GM10266 (cell line): Measurements from ENCODE around the gene ALX3.

Experiments used
- DNase-seq: peaks from one replicate; pipeline ENCODE4 v3.0.0; 2012; ENCODE audit errors: extremely low spot score
- TF ChIP-seq, protein P1 (sequence below): IDR thresholded peaks from 2 replicates; pipeline ENCODE4 v1.5.1; 2012; ENCODE audit warnings: mild to moderate bottlenecking, low read depth; ENCODE audit not compliant: control insufficient read depth, insufficient read depth; ENCODE audit errors: missing control alignments

ALX3 gene

DNA sequence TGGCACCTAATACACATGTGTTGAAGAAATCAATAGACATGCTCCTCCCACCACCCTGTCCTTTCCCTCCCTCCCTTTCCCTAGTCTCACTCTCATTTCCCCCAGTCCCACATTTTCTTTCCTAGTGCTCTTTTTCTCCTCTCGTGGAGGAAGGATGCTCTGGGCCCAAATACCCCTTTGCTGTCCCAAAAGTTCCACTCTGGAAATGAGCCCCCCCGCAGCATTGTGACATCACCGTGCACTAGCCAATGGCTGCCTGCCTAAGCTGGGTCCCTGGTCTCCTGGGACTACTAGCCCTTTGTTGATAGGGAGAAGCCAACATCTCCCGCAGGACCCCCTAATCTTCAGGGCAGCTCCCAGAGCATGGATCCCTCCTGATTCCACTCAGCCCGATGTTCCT, 41.7 kb upstream of the ALX3 start, which contains the start of gene UBL4B:
TSS of gene UBL4B (plus strand) at position 301 of the 400 bp plus-strand sequence. CDS start at position 393, 92 bp downstream.
- no peak for DNase-seq

DNA sequence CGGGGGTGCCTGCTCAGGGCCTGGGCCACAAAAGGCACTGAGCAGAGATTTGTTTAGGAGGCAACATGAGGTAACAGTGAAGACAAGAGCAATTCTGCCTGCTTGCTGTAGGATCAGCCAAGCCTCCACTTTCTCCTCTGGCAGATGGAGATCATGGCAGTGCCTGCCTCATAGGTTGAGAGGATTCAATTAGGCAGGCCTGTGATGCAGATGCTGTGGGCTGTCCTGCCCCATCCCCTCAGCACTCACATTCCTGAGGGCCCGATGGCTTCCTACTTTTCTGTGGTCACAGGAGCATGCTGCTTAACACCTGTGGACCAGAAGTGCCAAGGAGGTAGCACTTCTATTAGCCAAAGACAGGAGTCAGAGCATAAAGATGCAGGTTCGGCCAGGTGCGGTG, 40.6 kb upstream of the ALX3 start:
- no peak for DNase-seq
- TF ChIP-seq, protein P1, sequence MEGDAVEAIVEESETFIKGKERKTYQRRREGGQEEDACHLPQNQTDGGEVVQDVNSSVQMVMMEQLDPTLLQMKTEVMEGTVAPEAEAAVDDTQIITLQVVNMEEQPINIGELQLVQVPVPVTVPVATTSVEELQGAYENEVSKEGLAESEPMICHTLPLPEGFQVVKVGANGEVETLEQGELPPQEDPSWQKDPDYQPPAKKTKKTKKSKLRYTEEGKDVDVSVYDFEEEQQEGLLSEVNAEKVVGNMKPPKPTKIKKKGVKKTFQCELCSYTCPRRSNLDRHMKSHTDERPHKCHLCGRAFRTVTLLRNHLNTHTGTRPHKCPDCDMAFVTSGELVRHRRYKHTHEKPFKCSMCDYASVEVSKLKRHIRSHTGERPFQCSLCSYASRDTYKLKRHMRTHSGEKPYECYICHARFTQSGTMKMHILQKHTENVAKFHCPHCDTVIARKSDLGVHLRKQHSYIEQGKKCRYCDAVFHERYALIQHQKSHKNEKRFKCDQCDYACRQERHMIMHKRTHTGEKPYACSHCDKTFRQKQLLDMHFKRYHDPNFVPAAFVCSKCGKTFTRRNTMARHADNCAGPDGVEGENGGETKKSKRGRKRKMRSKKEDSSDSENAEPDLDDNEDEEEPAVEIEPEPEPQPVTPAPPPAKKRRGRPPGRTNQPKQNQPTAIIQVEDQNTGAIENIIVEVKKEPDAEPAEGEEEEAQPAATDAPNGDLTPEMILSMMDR, result no peak

More for the DNA sequence above, 41.7 kb upstream of the ALX3 start, which contains the start of gene UBL4B:
- TF ChIP-seq, protein P1, result no peak

DNA sequence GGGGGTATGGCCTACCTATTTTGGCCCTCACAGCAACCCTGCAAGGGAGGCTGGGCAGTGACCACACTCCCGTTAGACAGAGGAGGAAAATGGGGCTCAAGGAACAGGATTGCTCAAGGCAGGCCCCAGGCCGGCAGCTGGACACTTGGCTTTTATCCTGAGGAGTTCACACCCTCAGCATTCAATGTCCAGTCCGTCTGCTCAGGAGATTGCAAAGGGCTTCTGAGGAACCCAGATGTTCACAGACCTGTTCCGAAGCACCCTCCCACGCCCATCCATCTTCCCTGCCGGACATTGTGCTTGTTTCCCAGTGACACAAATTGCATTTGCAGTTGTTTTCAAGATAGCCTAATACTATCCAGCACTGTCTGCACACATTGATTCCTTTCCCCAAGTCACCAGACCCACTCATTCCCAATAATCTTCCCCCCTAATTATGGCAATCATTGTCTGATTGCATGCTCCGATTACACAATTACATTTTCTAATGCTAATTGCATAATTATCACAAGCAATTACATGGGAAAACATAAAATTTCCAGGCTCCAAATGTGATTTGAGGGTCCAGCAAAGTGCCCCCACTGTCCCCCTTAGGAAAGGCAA, 37.5 kb upstream of the ALX3 start:
- TF ChIP-seq, protein P1, result no peak
- DNase-seq, result no peak

DNA sequence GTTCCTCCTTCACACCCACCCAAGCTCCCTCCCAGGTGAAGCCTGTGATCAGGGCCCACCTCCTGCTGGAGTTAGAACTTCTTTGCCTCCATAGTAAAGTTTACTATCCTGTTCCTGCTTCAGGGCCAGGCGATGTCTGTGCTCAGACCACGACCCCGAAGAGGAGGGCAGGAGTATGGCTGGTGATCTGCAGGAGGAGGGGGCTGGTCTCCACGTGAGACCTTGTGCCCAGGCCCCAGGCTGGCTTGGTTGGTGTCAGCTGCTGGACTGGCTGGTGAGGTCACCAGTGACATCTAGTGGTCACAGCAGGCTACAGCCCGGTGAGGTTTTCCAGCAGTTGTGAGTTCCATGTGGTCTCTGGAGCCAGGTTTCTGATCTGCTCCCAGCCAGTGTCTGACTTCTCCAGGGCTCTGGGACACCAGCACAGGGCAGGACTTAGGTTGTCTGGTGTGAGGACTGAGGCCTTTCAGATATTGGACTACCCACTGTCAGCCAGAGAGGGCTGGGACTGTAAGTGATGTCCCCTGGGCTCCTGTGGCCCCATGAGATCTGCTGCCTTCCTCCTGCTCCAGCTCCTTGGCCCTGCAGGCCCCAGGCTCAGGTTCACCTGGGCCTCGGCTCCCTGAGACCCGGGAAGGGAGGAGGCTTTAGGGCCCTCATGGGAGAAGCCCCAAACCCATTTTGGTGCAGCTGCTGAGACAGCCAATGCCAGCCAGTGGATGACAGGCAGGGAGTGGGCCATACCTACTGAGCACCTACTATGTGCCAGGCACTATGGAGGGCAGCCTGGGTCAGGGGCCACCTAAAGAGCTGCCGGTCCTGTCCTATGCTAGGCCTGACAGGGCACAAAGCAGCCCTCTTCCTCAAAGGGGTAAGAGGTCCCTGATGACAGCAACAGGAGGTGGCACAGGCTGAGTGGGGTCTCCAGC, 35.8 kb upstream of the ALX3 start:
- TF ChIP-seq, protein P1, result peak; percentile 95
- peak; percentile 80 for DNase-seq

DNA sequence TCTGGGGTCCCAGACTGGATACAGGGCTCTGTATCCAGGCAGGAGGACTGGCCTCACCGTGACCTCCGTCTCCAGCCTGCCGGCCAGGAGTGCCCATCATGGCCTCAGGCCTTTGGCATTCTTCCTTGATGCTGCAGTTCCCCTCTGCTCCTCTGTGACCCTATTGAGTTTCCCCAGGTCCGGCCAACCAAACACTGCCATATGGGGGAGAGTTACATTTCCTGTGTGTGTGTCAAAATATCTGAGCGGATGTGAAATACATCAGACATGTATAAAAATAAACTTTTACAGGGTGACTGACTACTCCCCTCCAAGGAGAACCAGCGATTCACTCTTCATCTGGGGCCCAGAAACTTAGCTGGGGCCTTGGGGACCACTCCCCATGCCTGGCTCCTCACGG, 31.6 kb upstream of the ALX3 start:
- TF ChIP-seq, protein P1, result no peak
- peak; percentile 50 for DNase-seq

DNA sequence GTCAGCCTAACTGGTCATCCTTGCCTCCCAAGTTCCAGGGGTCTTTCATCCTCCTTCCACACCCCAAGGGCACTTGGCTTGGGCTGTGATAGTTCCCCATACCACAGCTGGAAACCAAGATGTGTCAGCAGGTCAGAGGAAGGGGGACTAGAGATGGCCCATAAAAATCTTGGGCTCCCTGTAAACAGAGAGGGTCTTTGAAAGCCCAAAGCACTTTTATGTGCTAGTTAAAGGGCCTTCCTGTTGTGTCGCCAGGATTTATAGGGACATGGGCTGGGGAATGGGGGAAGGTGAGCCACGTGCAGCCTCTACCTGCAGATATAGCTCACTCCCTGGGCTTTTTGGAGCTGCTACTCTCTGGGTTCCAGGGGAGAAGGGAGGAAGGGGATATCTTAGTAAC, 29.9 kb upstream of the ALX3 start:
- TF ChIP-seq, protein P1, result no peak
- no peak for DNase-seq
